Prostate gland (tissue), 2 donors: ENCODE results near the gene OR4N2. TPM values are rescaled to one million over a fixed set of nuclear protein-coding genes. Genes with fewer than 3 reads are reported as not detected.
"Not testable (repeated sequence)": the region's sequence is repeated elsewhere in the genome, so short reads cannot be mapped to it uniquely, and the experiment has no call there.

Experiments
- DNase-seq: peaks from one replicate; pipeline ENCODE4 v3.0.0-alpha.2; 2019; ENCODE audit warnings: low spot score
- H3K27ac ChIP-seq, 2 donors: fragments of 200-600 bp; sonication (generic); 2 replicates each; pipeline ENCODE4 v1.5.1; 2017 to 2019
- H3K27me3 ChIP-seq: fragments of 200-600 bp; sonication (generic); replicated peaks from 2 replicates; pipeline ENCODE4 v1.5.1; 2019; ENCODE audit not compliant: insufficient read depth
- H3K36me3 ChIP-seq, 2 donors: fragments of 200-600 bp; sonication (generic); 1 replicate in 1 of 2; 2 replicates in 1 of 2; pipeline versions ENCODE4 v1.5.1 to v1.8.1; 2017 to 2019
- H3K4me1 ChIP-seq: fragments of 200-600 bp; sonication (generic); replicated peaks from 2 replicates; pipeline ENCODE4 v1.5.1; 2019
- H3K4me3 ChIP-seq, 2 donors: fragments of 200-600 bp; sonication (generic); 2 replicates each; pipeline ENCODE4 v1.5.1; 2017 to 2019
- H3K9me3 ChIP-seq: fragments of 200-600 bp; sonication (generic); 2 replicates; pipeline ENCODE4 v1.5.1; 2017
- CTCF ChIP-seq, 4 experiments: fragments of 200-600 bp in 2 of 4; fragments of 450-650 bp in 2 of 4; sonication (generic) in 2 of 4; IDR thresholded peaks; 1 replicate in 3 of 4; 2 replicates in 1 of 4; pipeline ENCODE4 v1.5.1; 2016 to 2019; ENCODE audit warnings: antibody characterized with exemption in 4 of 4, mild to moderate bottlenecking in 2 of 4, moderate library complexity in 2 of 4
- POLR2A ChIP-seq: fragments of 450-650 bp; IDR thresholded peaks from one replicate; pipeline ENCODE4 v1.6.1; 2016; ENCODE audit warnings: antibody characterized with exemption, mild to moderate bottlenecking
- POLR2AphosphoS5 ChIP-seq: sonication (generic); formaldehyde crosslinking; IDR thresholded peaks from one replicate; pipeline ENCODE4 v1.6.1; 2017; ENCODE audit warnings: antibody characterized with exemption
- WGBS: methylation state at CpG from one replicate; pipeline ENCODE4 v1.1.5; 2018; 5-methylcytosine and 5-hydroxymethylcytosine counted together
- intact Hi-C: fragments of 100-400 bp; cut with DNase I; formaldehyde crosslinking; loops from one replicate; pipeline ENCODE4 v1.14.2; 2022
- total RNA-seq, 2 donors: library from RNA; depleted of rRNA; stranded (reverse); fragments of >200 nt; gene quantifications; one replicate each; pipeline ENCODE4 v1.1.0, GENCODE V29; 2016

The OR4N2 gene
- total RNA-seq, 2 donors from 2014 or later, result not detected

DNA sequence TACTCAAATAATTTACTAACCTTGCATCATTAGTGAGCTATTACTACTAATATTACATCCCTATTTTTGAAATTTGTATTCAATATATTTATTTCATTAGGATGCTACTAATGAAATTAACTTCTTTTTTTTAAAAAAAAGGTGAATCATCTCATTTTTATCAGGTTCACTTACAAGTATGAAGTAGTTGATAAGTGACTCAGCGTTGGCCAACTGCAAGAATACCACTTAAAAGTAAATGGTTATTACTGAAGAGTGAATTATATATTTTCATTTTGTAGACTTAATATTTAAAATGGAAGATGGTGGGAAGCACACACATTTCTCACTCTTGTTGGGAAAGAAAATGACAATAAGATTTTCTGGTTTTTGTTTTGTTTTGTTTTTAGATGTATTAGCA is 19.6 kb downstream of the OR4N2 start:
- intact Hi-C loops, result no loop called here
- H3K36me3 ChIP-seq, result no peaks in the 10 kb centered on the region
- no peak for DNase-seq
- TF ChIP-seq CTCF (IDR thresholded peaks at IDR 0.05) (no peak), POLR2AphosphoS5 (no peak), POLR2A (no peak)
- no peaks in the 10 kb centered on the region for H3K27me3 ChIP-seq
- no peak overlapping the region for H3K27ac ChIP-seq
- no peaks in the 10 kb centered on the region for H3K4me1 ChIP-seq
- H3K4me3 ChIP-seq, result no peak overlapping the region
- H3K9me3 ChIP-seq, result no peaks in the 10 kb centered on the region
- WGBS, result 44% methylated on average over 1 of the region's 1 CpG

- TF ChIP-seq POLR2AphosphoS5 (no peak), POLR2A (no peak), CTCF (IDR thresholded peaks at IDR 0.05) (no peak)
- H3K9me3 ChIP-seq, result no peaks in the 10 kb centered on the region
- intact Hi-C loops, result no loop called here
- H3K27me3 ChIP-seq, result no peaks in the 10 kb centered on the region
- WGBS, result 17% methylated on average over 1 of the region's 1 CpG
- H3K4me1 ChIP-seq, result no peaks in the 10 kb centered on the region
- no peak for DNase-seq
- H3K4me3 ChIP-seq, result no peak overlapping the region
- no peaks in the 10 kb centered on the region for H3K36me3 ChIP-seq
- no peak overlapping the region for H3K27ac ChIP-seq
These were observed 20.2 kb downstream of the OR4N2 start for GRCh38 chr14:19823765-19824164.

DNA sequence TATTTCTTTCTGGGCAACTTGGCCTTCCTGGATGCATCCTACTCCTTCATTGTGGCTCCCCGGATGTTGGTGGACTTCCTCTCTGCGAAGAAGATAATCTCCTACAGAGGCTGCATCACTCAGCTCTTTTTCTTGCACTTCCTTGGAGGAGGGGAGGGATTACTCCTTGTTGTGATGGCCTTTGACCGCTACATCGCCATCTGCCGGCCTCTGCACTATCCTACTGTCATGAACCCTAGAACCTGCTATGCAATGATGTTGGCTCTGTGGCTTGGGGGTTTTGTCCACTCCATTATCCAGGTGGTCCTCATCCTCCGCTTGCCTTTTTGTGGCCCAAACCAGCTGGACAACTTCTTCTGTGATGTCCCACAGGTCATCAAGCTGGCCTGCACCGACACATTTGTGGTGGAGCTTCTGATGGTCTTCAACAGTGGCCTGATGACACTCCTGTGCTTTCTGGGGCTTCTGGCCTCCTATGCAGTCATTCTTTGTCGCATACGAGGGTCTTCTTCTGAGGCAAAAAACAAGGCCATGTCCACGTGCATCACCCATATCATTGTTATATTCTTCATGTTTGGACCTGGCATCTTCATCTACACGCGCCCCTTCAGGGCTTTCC is 24.2 kb downstream of the OR4N2 start:
- DNase-seq, H3K27ac ChIP-seq, H3K36me3 ChIP-seq, H3K27me3 ChIP-seq, H3K9me3 ChIP-seq, H3K4me3 ChIP-seq, H3K4me1 ChIP-seq, intact Hi-C loops: not testable (repeated sequence)
- WGBS, result 67% methylated on average over 12 of the region's 12 CpGs

GRCh38 chr14:19828314-19828713 is 24.7 kb downstream of the OR4N2 start:
- intact Hi-C loops, result no loop called here
- DNase-seq, result no peak
- TF ChIP-seq POLR2A, result no peak
- no peak for TF ChIP-seq POLR2AphosphoS5
- no peak for TF ChIP-seq CTCF (IDR thresholded peaks at IDR 0.05)
- Histone ChIP-seq H3K36me3 (no peaks in the 10 kb centered on the region), H3K27ac (no peak overlapping the region), H3K4me1 (no peaks in the 10 kb centered on the region), H3K27me3 (no peaks in the 10 kb centered on the region), H3K9me3 (no peaks in the 10 kb centered on the region), H3K4me3 (no peak overlapping the region)
- WGBS, result 88% methylated on average over 2 of the region's 2 CpGs

- H3K4me3 ChIP-seq, H3K9me3 ChIP-seq, DNase-seq, intact Hi-C loops, H3K4me1 ChIP-seq, H3K27me3 ChIP-seq, H3K27ac ChIP-seq, H3K36me3 ChIP-seq: not testable (repeated sequence)
- 88% methylated on average over 8 of the region's 8 CpGs for WGBS
These were observed 30.8 kb downstream of the OR4N2 start for GRCh38 chr14:19834203-19834848.

DNA sequence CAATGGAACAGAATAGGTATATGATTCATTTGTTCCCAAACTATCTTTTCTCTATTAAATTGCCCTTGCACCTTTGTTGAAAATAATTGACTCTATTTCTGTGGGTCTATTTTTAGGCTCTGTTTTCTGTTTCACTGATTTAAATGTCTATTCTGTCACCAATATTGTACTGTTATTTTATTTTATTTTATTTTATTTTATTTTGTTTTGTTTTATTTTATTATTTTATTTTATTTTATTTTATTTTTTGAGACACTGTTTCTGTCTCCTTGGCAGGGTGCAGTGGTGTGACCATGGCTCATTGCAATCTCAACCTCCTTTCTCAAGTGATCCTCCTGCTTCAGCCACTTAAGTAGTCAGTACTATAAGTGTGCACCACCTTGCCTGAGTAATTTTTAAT is 34.9 kb downstream of the OR4N2 start:
- Histone ChIP-seq H3K4me1 (no peaks in the 10 kb centered on the region), H3K27ac (no peak overlapping the region), H3K27me3 (no peaks in the 10 kb centered on the region), H3K36me3 (no peaks in the 10 kb centered on the region), H3K4me3 (no peak overlapping the region), H3K9me3 (no peaks in the 10 kb centered on the region)
- intact Hi-C loops, result no loop called here
- TF ChIP-seq CTCF (IDR thresholded peaks at IDR 0.05), result no peak
- TF ChIP-seq POLR2A, result no peak
- TF ChIP-seq POLR2AphosphoS5, result no peak
- no peak for DNase-seq
